Astrocyte of the cerebellum (primary cell): ENCODE results near the gene ZNF423.

Experiments
- DNase-seq: peaks from one replicate; pipeline ENCODE4 v3.0.0-alpha.2; 2011; ENCODE audit warnings: low read depth
- H3K4me3 ChIP-seq: 2 replicates; pipeline ENCODE4 v1.5.1; 2011; ENCODE audit warnings: mild to moderate bottlenecking, low read depth, low read length, moderate library complexity
- CTCF ChIP-seq: IDR thresholded peaks from 2 replicates; pipeline ENCODE4 v1.5.1; 2012; ENCODE audit warnings: low read length, low read depth, moderate library complexity, mild to moderate bottlenecking; ENCODE audit errors: missing control alignments
- in situ Hi-C: cut with HindIII; loops from 2 replicates; pipeline ENCODE4 v1.10.0; 2017; ENCODE audit warnings: low sequenced_read_pairs

The ZNF423 gene

GRCh38 chr16:49755716-49756505 is 100.0 kb downstream of the ZNF423 start:
- no peak overlapping the region for H3K4me3 ChIP-seq
- in situ Hi-C loops, result loop anchor here (5.0 kb wide), 1 partner anchor 59 kb away; no protein-coding TSS in a partner anchor
- DNase-seq, result no peak
- no peak for TF ChIP-seq CTCF

- DNase-seq, result peak; percentile 51
- peak overlapping the region; percentile 10 for H3K4me3 ChIP-seq
- peak; percentile 67 for TF ChIP-seq CTCF
- in situ Hi-C loops, result loop anchor here (5.0 kb wide), 1 partner anchor 58 kb away; no protein-coding TSS in a partner anchor
Measured at GRCh38 chr16:49755313-49755620, 100.6 kb downstream of the ZNF423 start.

DNA sequence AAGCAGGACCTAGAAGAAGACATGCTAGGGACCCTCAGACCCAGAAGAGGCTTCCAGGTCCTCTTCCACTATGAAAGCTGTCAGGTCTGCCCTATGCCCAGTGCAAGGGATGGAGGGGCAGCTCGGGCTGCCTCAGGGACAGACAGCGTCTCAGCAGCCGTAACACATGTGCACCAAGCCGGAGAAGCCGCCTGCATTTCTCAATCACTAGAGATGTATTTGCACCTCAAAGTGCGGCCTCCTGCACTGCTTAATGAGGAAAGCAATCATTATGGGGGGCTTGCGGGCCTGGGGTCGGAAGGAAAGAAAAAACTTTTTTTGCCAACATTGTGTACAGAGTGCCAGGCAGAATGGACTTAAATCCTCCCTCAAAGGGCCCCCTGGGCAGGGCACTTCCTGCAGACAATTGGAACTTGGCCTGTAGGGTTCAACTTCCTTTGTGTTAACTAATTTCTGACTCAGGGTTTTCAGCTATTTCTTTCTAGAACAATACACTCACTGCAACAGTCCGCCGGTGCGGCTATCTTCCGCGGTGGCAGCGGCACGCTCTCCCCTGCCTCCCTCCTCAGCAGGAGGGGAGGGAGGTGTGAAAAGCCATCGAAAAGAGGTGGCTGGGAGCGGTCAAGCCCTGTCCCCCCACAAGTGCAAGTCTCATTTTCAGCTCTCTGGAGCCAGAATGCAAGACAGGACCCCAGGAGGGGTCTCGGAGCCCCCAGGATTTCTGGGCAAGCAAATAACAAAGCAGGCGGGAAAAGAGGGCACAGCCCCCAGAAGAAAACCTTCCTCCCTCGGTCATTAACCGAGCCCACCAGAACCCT is 101.2 kb downstream of the ZNF423 start:
- no peak for DNase-seq
- no peak for TF ChIP-seq CTCF
- peak overlapping the region; percentile 10 for H3K4me3 ChIP-seq
- in situ Hi-C loops, result loop anchor here (5.0 kb wide), 1 partner anchor 57 kb away; no protein-coding TSS in a partner anchor

- H3K4me3 ChIP-seq, result no peak overlapping the region
- no peak for DNase-seq
- peak; percentile 6 for TF ChIP-seq CTCF
- in situ Hi-C loops, result no loop called here
Measured at GRCh38 chr16:49750341-49751000, 105.4 kb downstream of the ZNF423 start.

DNA sequence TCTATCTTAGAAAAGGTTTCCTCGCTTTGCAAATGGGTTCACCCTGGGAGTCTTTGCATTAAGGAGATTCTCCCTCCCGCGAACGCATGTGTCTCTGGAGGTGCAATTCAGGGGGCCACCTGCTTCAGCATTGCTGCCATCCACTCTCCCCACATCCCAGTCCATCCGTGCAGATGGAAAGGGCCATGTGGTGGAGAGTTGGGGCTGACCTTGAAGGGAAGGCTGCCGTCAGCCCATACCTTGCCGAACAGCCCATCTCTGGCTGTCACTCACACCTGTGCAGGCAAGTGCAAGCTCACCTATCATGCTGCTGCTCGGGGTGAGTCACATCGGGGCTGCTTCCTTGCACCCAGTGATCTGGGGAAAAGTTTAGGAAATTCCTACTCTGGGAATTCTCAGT is 106.1 kb downstream of the ZNF423 start:
- no peak for DNase-seq
- no peak overlapping the region for H3K4me3 ChIP-seq
- no peak for TF ChIP-seq CTCF
- in situ Hi-C loops, result no loop called here

- H3K4me3 ChIP-seq, result no peak overlapping the region
- in situ Hi-C loops, result no loop called here
- peak; percentile 79 for DNase-seq
- TF ChIP-seq CTCF, result no peak
Measured at GRCh38 chr16:49748322-49748721, 107.6 kb downstream of the ZNF423 start.
